VCaP (cell line): ENCODE measurements around the gene NANOS1.

Source experiments
- H3K27ac ChIP-seq: fragments of 450-650 bp; 2 replicates; pipeline ENCODE4 v1.5.1; 2017
- CTCF ChIP-seq: fragments of 450-650 bp; conservative IDR thresholded peaks from 2 replicates; pipeline ENCODE4 v1.5.1; 2017; ENCODE audit warnings: mild to moderate bottlenecking, moderate library complexity

The NANOS1 gene

DNA sequence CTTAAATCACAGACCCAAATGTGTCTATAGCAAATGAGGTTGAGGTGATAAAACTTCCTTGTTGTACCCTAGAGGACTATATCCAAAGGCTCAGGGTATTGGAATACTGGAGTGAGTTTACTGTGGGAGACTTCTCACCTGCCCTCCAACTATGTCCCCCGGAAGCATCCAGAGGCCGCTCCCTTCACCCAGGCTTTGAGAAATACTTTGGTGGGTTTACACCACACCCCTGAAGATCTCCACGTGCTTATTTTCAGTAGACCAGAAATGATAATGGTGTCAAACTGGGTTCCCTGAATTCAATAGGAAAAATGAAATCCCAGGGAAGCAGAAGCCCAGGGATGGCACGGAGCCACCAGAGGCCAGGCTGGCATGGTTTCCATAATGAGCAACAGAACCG lies 31.3 kb upstream of the NANOS1 start:
- TF ChIP-seq CTCF = no peak
- no peak overlapping the region for H3K27ac ChIP-seq

- TF ChIP-seq CTCF = no peak
- H3K27ac ChIP-seq = no peak overlapping the region
These were observed 27.6 kb upstream of the NANOS1 start for GRCh38 chr10:119001717-119002500.

DNA sequence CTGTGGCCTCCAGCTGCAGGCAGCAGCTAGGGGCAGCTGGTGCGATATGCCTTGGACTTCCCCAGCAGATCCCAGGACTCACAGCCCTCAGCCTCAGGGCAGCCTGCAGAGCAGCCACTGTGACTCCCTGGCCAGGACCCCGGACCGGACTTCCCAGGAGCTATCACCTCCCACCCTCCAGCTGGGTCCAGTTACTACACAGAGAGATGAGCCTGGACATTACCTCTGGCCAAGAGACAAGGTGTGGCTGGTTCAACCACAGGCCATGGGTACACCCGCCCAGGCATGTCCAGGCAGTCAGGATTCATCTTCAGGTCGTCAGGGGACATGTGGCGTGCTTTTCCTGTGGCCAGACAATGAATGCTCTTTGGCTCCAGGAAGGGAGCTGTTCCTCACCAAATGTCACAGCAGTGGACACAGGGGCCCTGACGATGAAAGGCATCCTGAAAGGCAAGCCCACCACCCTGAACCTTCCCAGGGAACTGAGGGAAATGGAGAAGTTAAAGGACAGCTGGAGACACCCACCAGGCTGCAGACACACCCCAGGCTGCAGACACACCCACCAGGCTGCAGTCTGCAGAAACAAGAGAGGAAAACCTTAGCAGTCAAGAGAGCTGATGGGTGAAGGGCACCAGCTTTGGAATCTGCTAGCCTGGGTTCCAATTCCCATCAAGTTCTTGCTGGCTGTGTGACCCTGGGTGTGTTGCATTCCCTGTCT lies 25.8 kb upstream of the NANOS1 start:
- no peak for TF ChIP-seq CTCF
- no peak overlapping the region for H3K27ac ChIP-seq

DNA sequence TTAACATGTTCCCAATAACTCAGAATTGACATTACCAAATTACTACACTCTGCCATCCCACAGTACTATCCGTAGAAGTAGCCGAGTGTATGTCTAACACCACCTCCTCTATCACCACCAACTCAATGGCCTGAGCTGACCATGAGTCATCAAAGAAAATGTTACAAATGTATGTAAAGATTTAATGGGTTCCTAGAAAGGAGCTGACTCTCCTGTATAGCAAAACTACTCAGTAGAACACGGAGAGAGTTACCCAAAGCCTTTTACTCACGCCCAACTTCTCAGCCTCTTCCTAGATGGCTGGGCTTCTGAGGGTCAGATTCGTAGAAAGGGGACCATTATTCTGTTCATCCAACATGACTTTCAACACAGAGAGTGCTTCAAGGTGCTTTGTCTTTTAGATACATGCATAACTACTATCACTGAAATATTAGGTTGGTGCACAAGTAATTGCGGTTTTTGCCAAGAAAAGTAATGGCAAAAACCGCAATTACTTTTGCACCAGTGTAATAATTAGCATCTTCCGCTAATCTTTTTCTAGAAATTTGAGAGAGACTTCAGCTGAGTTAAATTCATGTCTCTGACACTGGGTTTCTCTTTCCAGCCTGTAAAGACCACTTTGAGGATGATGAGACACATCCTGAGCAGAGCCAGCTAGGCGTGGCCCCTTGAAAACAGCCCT lies 24.0 kb upstream of the NANOS1 start:
- TF ChIP-seq CTCF = no peak
- no peak overlapping the region for H3K27ac ChIP-seq

GRCh38 chr10:119006451-119007210 lies 22.9 kb upstream of the NANOS1 start:
- H3K27ac ChIP-seq = peak overlapping the region; percentile 43
- TF ChIP-seq CTCF = no peak

- no peak for TF ChIP-seq CTCF
- peak overlapping the region; percentile 43 for H3K27ac ChIP-seq
These were observed 22.3 kb upstream of the NANOS1 start for GRCh38 chr10:119007211-119007574.

DNA sequence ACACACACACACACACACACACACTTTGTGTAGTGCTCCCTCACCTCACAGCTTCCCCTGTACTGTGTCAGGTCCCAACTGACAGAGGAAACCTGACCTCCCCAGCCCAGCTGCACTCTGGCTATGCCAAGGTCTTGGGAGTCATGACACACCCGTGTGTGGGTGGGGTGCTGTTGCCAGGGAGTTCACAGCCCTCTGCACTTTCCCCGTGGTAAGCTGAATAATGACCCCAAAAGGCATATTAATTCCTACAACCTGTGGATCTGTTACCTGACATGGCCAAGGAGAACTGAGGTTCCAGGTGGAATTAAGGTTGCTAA lies 8.9 kb upstream of the NANOS1 start:
- no peak for TF ChIP-seq CTCF
- H3K27ac ChIP-seq = no peak overlapping the region
